Inflammatory macrophage (primary cell): ENCODE measurements around the gene GIGYF2.
A peak's percentile ranks its signal among the peaks of the same experiment; 100 is the strongest.
"Not testable (repeated sequence)": the region's sequence is repeated elsewhere in the genome, so short reads cannot be mapped to it uniquely, and the experiment has no call there.

Source experiments
- DNase-seq, 2 donors: peaks; one replicate each; pipeline ENCODE4 v3.0.0-alpha.2; 2020 to 2022

The GIGYF2 gene

GRCh38 chr2:232689152-232689910 lies 7.8 kb upstream of the GIGYF2 start:
- DNase-seq = no peak

GRCh38 chr2:232691117-232691516 lies 6.0 kb upstream of the GIGYF2 start:
- DNase-seq = not testable (repeated sequence)

- no peak for DNase-seq
Observed at GRCh38 chr2:232693344-232693743, 3.8 kb upstream of the GIGYF2 start.

- DNase-seq = no peak
Observed at GRCh38 chr2:232696609-232697058, 497 bp upstream of the GIGYF2 start.

GRCh38 chr2:232697807-232698110 lies 628 bp downstream of the GIGYF2 start:
- peak in 1 of 2 donors; percentile 13 for DNase-seq

GRCh38 chr2:232698556-232699091 lies 1.5 kb downstream of the GIGYF2 start:
- peak in 1 of 2 donors; percentile 22 for DNase-seq

GRCh38 chr2:232699110-232699509 lies 2.0 kb downstream of the GIGYF2 start:
- DNase-seq = no peak

- DNase-seq = no peak
Observed at GRCh38 chr2:232700154-232700553, 3.0 kb downstream of the GIGYF2 start.

- DNase-seq = no peak
Observed at GRCh38 chr2:232707076-232707475, 9.9 kb downstream of the GIGYF2 start.

- no peak for DNase-seq
Observed at GRCh38 chr2:232713505-232713904, 16.4 kb downstream of the GIGYF2 start.

GRCh38 chr2:232714969-232715368 lies 17.8 kb downstream of the GIGYF2 start:
- DNase-seq = no peak

- not testable (repeated sequence) for DNase-seq
Observed at GRCh38 chr2:232720056-232720455, 22.9 kb downstream of the GIGYF2 start.

GRCh38 chr2:232721261-232721660 lies 24.1 kb downstream of the GIGYF2 start:
- no peak for DNase-seq

GRCh38 chr2:232721882-232722281 lies 24.8 kb downstream of the GIGYF2 start:
- DNase-seq = no peak

- no peak for DNase-seq
Observed at GRCh38 chr2:232723027-232723426, 25.9 kb downstream of the GIGYF2 start.

GRCh38 chr2:232728785-232729184 lies 31.7 kb downstream of the GIGYF2 start:
- DNase-seq = no peak

GRCh38 chr2:232731470-232731869 lies 34.3 kb downstream of the GIGYF2 start:
- DNase-seq = no peak

GRCh38 chr2:232741294-232741693 lies 44.2 kb downstream of the GIGYF2 start:
- DNase-seq = peak; percentile 41 to 42

- no peak for DNase-seq
Observed at GRCh38 chr2:232741972-232742371, 44.8 kb downstream of the GIGYF2 start.

GRCh38 chr2:232744963-232745362 lies 47.8 kb downstream of the GIGYF2 start:
- DNase-seq = no peak

GRCh38 chr2:232748038-232748437 lies 50.9 kb downstream of the GIGYF2 start:
- DNase-seq = no peak

GRCh38 chr2:232749331-232749730 lies 52.2 kb downstream of the GIGYF2 start:
- DNase-seq = no peak

- DNase-seq = no peak
Observed at GRCh38 chr2:232750135-232750671, 53.1 kb downstream of the GIGYF2 start.

- DNase-seq = no peak
Observed at GRCh38 chr2:232757905-232758304, 60.8 kb downstream of the GIGYF2 start.
